HEK293 (cell line): ENCODE results near the gene SLC29A3.

Source experiments
- CTCF ChIA-PET: fragments of 350-600 bp; formaldehyde crosslinking; extraction: SDS; loops from one replicate; lab custom pipeline; 2021; ENCODE audit warnings: antibody characterized with exemption; lab: Yijun Ruan, JAX
- POLR2A ChIA-PET: fragments of 300-600 bp; formaldehyde crosslinking; extraction: SDS; loops from one replicate; lab custom pipeline; 2020; ENCODE audit warnings: antibody characterized with exemption, inconsistent platforms; lab: Yijun Ruan, JAX
- H3K27ac ChIP-seq: fragments of 200-500 bp; sonication (Bioruptor generic); 2 replicates; pipeline ENCODE4 v1.5.1; 2014; ENCODE audit warnings: low read depth, low read length, control low read depth, inconsistent platforms; ENCODE audit errors: extremely low read depth
- H3K36me3 ChIP-seq, 2 experiments: fragments of 200-500 bp in 1 of 2; sonication (Bioruptor generic) in 1 of 2; 1 replicate in 1 of 2; 2 replicates in 1 of 2; pipeline ENCODE4 v1.5.1; 2014 to 2017; ENCODE audit warnings: inconsistent platforms in 2 of 2, low read length in 2 of 2; ENCODE audit not compliant: control insufficient read depth in 2 of 2, insufficient read depth in 1 of 2
- H3K4me1 ChIP-seq: fragments of 200-500 bp; sonication (Bioruptor generic); 2 replicates; pipeline ENCODE4 v1.5.1; 2014; ENCODE audit warnings: mild to moderate bottlenecking, low read length, inconsistent platforms; ENCODE audit not compliant: control insufficient read depth, insufficient read depth
- H3K4me3 ChIP-seq: 2 replicates; pipeline ENCODE4 v1.5.1; 2011; ENCODE audit warnings: low read depth, mild to moderate bottlenecking, control low read depth, low read length, moderate library complexity
- H3K9me3 ChIP-seq: fragments of 200-500 bp; sonication (Bioruptor generic); 2 replicates; pipeline ENCODE4 v1.5.1; 2014; ENCODE audit warnings: low read depth, low read length, inconsistent platforms; ENCODE audit not compliant: control insufficient read depth, insufficient read depth
- AEBP2 ChIP-seq: fragments of 450-650 bp; formaldehyde crosslinking; IDR thresholded peaks from 2 replicates; pipeline ENCODE4 v1.5.1; 2016; ENCODE audit warnings: missing biosample characterization, missing genetic modification characterization, borderline replicate concordance
- EGR2 ChIP-seq: fragments of 450-650 bp; formaldehyde crosslinking; IDR thresholded peaks from 2 replicates; pipeline ENCODE4 v1.5.1; 2016; ENCODE audit warnings: low read depth, missing biosample characterization, missing genetic modification characterization
- ELK4 ChIP-seq: IDR thresholded peaks from 2 replicates; pipeline ENCODE4 v1.6.1; 2011; ENCODE audit warnings: mild to moderate bottlenecking, low read depth, low read length, borderline replicate concordance
- KLF7 ChIP-seq: fragments of 450-650 bp; formaldehyde crosslinking; IDR thresholded peaks from 2 replicates; pipeline ENCODE4 v1.5.1; 2016; ENCODE audit warnings: missing biosample characterization, missing genetic modification characterization, borderline replicate concordance
- PRDM10 ChIP-seq: fragments of 450-650 bp; formaldehyde crosslinking; IDR thresholded peaks from 2 replicates; pipeline ENCODE4 v1.5.1; 2016; ENCODE audit warnings: missing biosample characterization, missing genetic modification characterization
- SALL2 ChIP-seq: fragments of 450-650 bp; formaldehyde crosslinking; IDR thresholded peaks from 2 replicates; pipeline ENCODE4 v1.5.0; 2017; ENCODE audit warnings: missing biosample characterization, mild to moderate bottlenecking, missing genetic modification characterization, borderline replicate concordance
- TSHZ1 ChIP-seq: fragments of 450-650 bp; formaldehyde crosslinking; IDR thresholded peaks from 2 replicates; pipeline ENCODE4 v1.5.1; 2016; ENCODE audit warnings: missing biosample characterization, missing genetic modification characterization, borderline replicate concordance
- YY2 ChIP-seq: fragments of 450-650 bp; formaldehyde crosslinking; IDR thresholded peaks from 2 replicates; pipeline ENCODE4 v1.5.1; 2016; ENCODE audit warnings: missing biosample characterization, missing genetic modification characterization
- ZBTB10 ChIP-seq: fragments of 450-650 bp; formaldehyde crosslinking; IDR thresholded peaks from 2 replicates; pipeline ENCODE4 v1.5.1; 2016; ENCODE audit warnings: missing biosample characterization, missing genetic modification characterization
- ZNF148 ChIP-seq: fragments of 450-650 bp; formaldehyde crosslinking; IDR thresholded peaks from 2 replicates; pipeline ENCODE4 v1.5.0; 2017; ENCODE audit warnings: missing biosample characterization, missing genetic modification characterization, borderline replicate concordance
- ZNF223 ChIP-seq: fragments of 450-650 bp; formaldehyde crosslinking; IDR thresholded peaks from 2 replicates; pipeline ENCODE4 v1.5.1; 2016; ENCODE audit warnings: missing biosample characterization, missing genetic modification characterization
- ZNF510 ChIP-seq: fragments of 450-650 bp; formaldehyde crosslinking; IDR thresholded peaks from 2 replicates; pipeline ENCODE4 v1.5.1; 2018; ENCODE audit warnings: mild to moderate bottlenecking, missing genetic modification characterization, missing biosample characterization; ENCODE audit not compliant: insufficient replicate concordance
- ZNF707 ChIP-seq: fragments of 450-650 bp; formaldehyde crosslinking; IDR thresholded peaks from 2 replicates; pipeline ENCODE4 v1.5.1; 2016; ENCODE audit warnings: missing biosample characterization, missing genetic modification characterization
- ZSCAN23 ChIP-seq: fragments of 450-650 bp; formaldehyde crosslinking; IDR thresholded peaks from 2 replicates; pipeline ENCODE4 v1.5.1; 2016; ENCODE audit warnings: missing biosample characterization, missing genetic modification characterization

SLC29A3 gene

GRCh38 chr10:71378336-71379117 lies 59.5 kb downstream of the SLC29A3 start:
- no peaks in the 10 kb centered on the region for H3K9me3 ChIP-seq
- ChIA-PET POLR2A (interaction anchor here (1.8 kb wide), 1 partner anchor 59 kb away, joined by 10 read pairs; the partner anchor contains the start of gene SLC29A3), CTCF (interaction anchor here (0.7 to 9.4 kb wide), 9 partner anchors 10 to 433 kb away, joined by 3 to 86 read pairs (median 5); no protein-coding TSS in a partner anchor)
- no peak for TF ChIP-seq ZSCAN23
- no peak for TF ChIP-seq SALL2 (tag by site-specific recombination)
- no peak for TF ChIP-seq EGR2 (tag by site-specific recombination)
- TF ChIP-seq YY2, result no peak
- no peak for TF ChIP-seq ZNF148 (tag by site-specific recombination)
- TF ChIP-seq AEBP2, result no peak
- no peak for TF ChIP-seq ZNF707
- TF ChIP-seq KLF7 (tag by site-specific recombination), result no peak
- TF ChIP-seq ZBTB10, result no peak
- no peak for TF ChIP-seq ZNF510 (tag by site-specific recombination)
- no peak for TF ChIP-seq TSHZ1 (tag by site-specific recombination)
- TF ChIP-seq PRDM10 (tag by site-specific recombination), result no peak
- no peak for TF ChIP-seq ZNF223 (tag by site-specific recombination)
- no peak for TF ChIP-seq ELK4
- 0 out of 2 replicates have a peak, but pooled peaks cover 2% of the 10 kb centered on the region for H3K4me1 ChIP-seq
- no peak overlapping the region for H3K27ac ChIP-seq
- no peak overlapping the region for H3K4me3 ChIP-seq
- no peaks in the 10 kb centered on the region for H3K36me3 ChIP-seq
